HUES48 (cell line): Measurements from ENCODE around the gene MKNK1.

ENCODE experiments used
- H3K27ac ChIP-seq: one replicate; pipeline ENCODE4 v1.7.0; 2013; ENCODE audit warnings: low read depth, low read length, inconsistent platforms
- H3K27me3 ChIP-seq: 2 replicates; pipeline ENCODE4 v1.6.1; 2013; ENCODE audit warnings: mild to moderate bottlenecking, low read length; ENCODE audit not compliant: control insufficient read depth, insufficient read depth
- H3K36me3 ChIP-seq: 2 replicates; pipeline ENCODE4 v1.6.1; 2013; ENCODE audit warnings: low read length; ENCODE audit not compliant: control insufficient read depth, insufficient read depth
- H3K4me1 ChIP-seq: 2 replicates; pipeline ENCODE4 v1.6.1; 2013; ENCODE audit warnings: mild to moderate bottlenecking, low read length; ENCODE audit not compliant: control insufficient read depth, insufficient read depth
- H3K4me3 ChIP-seq: 2 replicates; pipeline ENCODE4 v1.5.1; 2013; ENCODE audit warnings: mild to moderate bottlenecking, low read depth, low read length
- H3K9ac ChIP-seq: 2 replicates; pipeline ENCODE4 v1.6.1; 2013; ENCODE audit warnings: mild to moderate bottlenecking, low read depth, low read length, moderate library complexity
- H3K9me3 ChIP-seq: 2 replicates; pipeline ENCODE4 v1.6.1; 2013; ENCODE audit warnings: low read length; ENCODE audit not compliant: control insufficient read depth, insufficient read depth

Gene MKNK1

DNA sequence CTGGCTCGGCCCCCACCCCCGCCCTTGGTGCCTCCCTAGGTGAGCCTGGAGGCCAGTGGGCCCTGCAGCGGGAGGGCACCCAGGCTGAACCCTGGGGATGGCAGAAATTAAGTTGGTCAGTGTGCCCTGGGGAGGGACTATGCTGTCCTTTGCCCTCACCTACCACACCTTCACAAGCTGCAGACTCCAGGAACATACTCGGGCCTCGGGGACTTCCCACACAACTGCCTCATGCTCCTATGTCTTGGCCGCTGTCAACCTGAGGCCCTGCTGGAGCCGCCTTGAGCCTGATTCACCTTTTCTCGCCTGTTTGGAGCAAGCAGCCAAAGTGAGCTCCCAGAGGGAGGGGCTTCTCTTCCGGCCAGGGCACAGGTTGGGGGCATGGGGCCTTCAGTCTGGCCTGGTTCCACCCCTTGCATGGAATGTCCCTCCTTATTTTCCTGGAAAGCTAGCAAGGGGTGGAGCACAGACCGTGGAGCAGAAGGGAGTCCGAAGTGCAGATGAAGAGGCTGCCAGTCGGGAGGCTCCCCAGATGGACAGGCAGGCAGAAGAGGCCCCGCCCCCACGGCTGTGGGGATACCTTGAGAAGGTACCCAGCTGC is 77.3 kb downstream of the MKNK1 start:
- Histone ChIP-seq H3K9ac (no peak overlapping the region), H3K27ac (no peak overlapping the region), H3K4me1 (peaks cover 50% of the 10 kb centered on the region), H3K9me3 (no peaks in the 10 kb centered on the region), H3K4me3 (no peak overlapping the region), H3K27me3 (peaks cover 99% of the 10 kb centered on the region), H3K36me3 (no peaks in the 10 kb centered on the region)

DNA sequence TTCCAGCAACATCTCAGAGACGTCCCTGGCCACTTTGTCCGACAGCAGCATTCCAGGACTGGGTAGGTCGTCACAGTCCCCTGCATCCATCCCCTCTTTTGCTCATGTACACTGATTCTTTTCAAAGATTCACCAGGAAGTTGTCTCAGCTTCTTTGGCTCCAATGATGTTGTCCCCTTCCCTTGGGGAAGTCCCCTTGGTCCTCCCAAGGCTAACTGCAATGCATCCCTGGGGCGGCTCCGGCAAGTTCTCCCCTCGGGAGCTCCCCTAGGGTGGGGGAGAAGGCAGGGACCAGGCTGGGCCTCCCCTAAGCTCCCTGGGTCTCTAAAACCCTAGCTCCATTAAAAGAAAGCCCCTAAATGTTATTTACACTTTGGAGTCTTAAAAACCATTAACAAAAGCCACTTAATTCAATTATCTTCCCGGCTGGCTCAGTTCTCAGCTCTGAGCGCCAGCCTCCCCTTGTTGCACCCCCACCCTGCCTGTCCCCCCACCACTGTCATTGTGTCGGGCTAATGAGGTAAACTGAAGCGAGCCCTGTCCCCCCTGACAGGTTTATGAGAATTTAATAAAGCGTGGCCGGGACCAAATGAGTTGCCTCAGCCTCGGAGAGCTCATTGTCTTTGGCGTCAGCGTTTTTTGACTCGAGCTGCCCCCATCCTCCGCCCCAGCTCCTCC is 77.9 kb downstream of the MKNK1 start:
- Histone ChIP-seq H3K27ac (no peak overlapping the region), H3K9me3 (no peaks in the 10 kb centered on the region), H3K4me3 (no peak overlapping the region), H3K36me3 (no peaks in the 10 kb centered on the region), H3K4me1 (peaks cover 54% of the 10 kb centered on the region), H3K27me3 (peaks cover 99% of the 10 kb centered on the region), H3K9ac (no peak overlapping the region)

DNA sequence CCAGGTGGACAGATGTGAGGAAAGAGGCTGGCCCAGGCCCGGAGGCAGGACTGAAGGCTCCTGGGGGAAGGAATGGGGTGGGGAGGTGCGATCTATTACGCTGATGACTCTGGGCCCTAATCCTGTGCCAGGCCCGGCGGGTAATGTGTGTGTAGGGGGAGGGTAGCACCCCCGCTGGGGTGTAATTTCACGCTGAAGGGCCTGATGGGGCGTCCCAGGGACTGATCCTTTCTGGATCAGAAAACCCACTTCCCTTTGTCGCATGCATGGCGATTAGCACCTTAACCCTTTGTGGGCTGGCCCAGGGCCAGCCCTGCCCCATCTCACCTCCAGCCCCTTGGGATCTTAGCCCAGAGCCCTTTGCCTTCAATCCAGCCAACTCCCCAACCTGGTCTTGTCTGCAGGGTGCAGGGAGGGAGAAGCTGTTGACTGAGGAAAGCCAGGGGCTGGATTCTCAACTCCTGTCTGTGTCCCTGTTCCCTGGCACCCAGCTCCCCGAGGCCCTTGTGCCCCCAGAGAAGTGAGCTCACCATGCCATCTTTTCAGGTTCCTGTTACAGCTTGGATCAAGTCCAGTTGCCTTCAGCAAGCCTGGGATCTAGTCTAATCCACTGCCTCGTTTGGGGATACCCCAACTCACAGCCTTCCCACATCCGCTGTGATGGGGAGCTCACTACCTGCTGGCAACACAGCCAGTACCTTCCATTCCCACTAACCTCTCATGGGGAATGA is 78.7 kb downstream of the MKNK1 start:
- Histone ChIP-seq H3K27ac (no peak overlapping the region), H3K9me3 (no peaks in the 10 kb centered on the region), H3K9ac (no peak overlapping the region), H3K4me1 (peaks cover 58% of the 10 kb centered on the region), H3K4me3 (no peak overlapping the region; the same call in 1 of the 2 replicates), H3K36me3 (no peaks in the 10 kb centered on the region), H3K27me3 (peaks cover 97% of the 10 kb centered on the region)

DNA sequence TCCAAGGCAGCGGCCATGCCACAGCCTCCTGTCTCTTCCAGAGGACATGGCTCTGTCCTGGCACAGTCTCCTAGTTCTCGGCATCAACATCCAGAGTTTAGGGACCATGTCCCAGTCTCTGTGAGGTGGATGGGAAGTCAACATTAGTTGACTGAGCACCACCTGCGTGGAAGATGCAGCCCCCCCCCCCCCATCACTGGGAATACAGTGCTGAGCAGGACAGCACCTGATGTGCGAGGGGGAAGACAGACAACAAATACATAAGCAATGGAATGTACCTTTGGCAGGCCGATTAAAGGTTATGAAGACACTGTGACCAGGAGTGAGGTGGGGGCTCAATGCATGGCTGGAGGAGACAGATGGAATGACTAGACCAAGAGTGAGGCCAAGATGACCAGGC is 79.2 kb downstream of the MKNK1 start:
- no peak overlapping the region for H3K27ac ChIP-seq
- no peak overlapping the region for H3K9ac ChIP-seq
- H3K4me3 ChIP-seq, result no peak overlapping the region
- peaks cover 64% of the 10 kb centered on the region for H3K4me1 ChIP-seq
- peaks cover 95% of the 10 kb centered on the region for H3K27me3 ChIP-seq
- H3K9me3 ChIP-seq, result no peaks in the 10 kb centered on the region
- H3K36me3 ChIP-seq, result no peaks in the 10 kb centered on the region

DNA sequence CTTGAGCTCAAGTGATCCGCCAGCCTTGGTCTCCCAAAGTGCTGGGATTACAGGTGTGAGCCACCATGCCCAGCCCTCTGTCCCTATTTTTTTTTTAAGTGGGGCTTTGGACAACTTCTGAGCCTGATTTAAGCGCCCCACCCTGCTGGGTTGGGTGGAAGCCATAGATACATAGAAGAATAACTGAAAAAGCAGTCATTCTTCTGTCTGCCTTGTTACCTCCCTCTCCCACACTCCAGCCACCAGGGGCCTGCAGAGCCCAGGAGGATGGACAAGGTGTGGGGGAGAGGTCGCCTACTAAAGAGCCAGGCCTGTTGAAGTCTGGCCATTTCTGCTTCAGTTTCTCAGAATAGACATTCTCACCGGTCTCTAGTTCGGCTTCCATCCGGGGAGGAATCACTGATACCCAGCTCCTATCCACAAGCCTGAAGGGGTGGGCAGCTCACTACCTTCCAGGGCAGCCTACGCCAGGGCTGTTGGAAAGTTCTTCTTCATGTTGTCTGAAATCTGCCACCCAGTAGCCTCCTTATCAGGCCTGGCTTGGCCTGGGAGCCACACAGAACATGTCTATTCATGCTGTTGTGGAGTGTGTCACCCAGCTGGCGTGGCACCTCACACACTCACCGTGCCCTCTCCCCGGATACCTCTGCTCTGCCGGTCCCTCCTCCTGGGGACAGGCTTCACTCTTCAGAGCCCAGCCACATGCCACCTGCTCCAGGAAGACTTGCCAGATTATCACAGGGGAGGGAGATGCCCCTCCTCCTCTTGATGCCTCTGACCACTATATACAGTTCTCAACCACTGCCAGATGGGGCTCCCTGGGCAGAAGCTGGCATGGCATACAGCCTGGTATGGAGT is 80.3 kb downstream of the MKNK1 start:
- Histone ChIP-seq H3K27me3 (peaks cover 91% of the 10 kb centered on the region), H3K4me1 (peaks cover 67% of the 10 kb centered on the region), H3K9ac (no peak overlapping the region), H3K9me3 (no peaks in the 10 kb centered on the region), H3K27ac (no peak overlapping the region), H3K36me3 (no peaks in the 10 kb centered on the region), H3K4me3 (no peak overlapping the region)

DNA sequence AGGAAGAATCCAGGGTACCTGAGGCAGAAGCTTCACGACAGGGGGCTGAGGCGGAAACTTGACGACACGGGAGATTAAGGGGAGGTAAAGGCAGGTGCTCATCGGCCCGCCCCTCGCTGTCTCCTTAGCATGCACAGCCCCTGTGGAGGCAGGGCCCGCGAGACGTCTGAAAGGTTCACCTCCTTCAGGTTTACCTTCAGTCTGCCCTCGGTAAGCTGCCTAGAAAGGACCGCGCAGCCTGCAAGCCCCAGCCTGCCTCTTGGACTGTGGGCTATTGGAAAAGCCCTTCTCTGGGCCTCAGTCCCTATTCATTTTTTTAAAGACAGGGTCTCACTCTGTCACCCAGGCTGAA is 81.1 kb downstream of the MKNK1 start:
- Histone ChIP-seq H3K27ac (no peak overlapping the region), H3K36me3 (no peaks in the 10 kb centered on the region), H3K9ac (no peak overlapping the region), H3K27me3 (peaks cover 91% of the 10 kb centered on the region), H3K4me3 (no peak overlapping the region), H3K4me1 (peaks cover 65% of the 10 kb centered on the region), H3K9me3 (no peaks in the 10 kb centered on the region)

DNA sequence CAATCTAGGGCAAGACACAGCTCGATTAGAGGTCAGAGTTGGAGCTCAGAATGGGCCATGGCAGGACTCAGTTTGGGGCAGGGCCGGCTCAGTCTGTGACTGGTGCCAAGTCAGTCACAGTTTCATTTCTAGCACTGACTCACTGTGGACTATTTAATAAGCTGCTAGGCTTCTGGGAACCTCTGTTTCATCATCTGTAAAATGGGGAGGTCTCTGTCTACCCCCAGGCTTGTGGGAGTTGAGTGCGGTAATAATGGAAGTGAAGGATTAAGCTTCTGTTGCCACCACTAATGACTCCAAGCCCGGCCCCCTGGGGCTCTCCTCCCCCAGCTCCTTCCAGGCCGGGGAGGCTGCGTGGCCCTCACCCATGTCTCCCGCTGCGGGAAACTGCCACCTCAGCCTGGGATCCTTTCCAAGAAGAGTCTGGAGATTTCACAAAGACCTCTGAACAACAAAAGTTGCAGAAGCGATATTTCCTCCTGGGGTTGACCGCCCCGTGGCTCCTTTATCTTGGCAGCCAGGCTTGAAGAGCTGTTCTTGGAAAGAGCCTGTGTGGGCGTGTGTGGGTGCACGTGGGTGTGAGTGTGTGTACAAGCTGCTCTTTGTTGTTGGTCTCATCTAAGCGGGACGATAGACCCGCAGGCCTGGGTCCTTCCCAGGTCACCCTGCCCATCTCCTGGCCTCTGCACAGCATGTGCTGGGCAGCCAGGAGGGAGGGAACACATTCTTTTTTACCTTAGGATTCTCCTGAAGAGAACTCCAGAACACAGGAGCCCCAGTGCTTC is 81.7 kb downstream of the MKNK1 start:
- no peaks in the 10 kb centered on the region for H3K9me3 ChIP-seq
- H3K27me3 ChIP-seq, result peaks cover 88% of the 10 kb centered on the region
- H3K9ac ChIP-seq, result no peak overlapping the region
- H3K36me3 ChIP-seq, result no peaks in the 10 kb centered on the region
- H3K4me3 ChIP-seq, result no peak overlapping the region
- peaks cover 67% of the 10 kb centered on the region for H3K4me1 ChIP-seq
- H3K27ac ChIP-seq, result no peak overlapping the region

DNA sequence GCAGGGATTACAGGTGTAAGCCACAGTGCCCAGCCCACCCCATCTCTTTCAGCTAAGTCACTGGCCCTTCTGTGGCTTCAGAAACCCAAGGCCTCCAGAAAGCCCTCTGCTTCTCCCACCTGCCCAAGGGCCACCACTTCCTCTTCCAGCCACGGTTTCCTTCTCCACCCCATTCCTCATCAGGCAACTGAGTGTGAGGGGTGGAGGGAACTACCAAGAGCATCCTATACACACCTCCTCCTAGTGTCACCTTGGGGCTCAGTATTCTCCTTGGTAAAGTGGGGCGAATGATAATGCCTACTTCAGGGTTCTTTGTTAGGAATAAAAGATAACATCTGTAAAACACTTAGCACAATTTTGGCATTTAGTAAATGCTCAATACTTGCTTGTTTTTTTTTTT is 82.7 kb downstream of the MKNK1 start:
- Histone ChIP-seq H3K27ac (no peak overlapping the region), H3K4me1 (peaks cover 66% of the 10 kb centered on the region)

DNA sequence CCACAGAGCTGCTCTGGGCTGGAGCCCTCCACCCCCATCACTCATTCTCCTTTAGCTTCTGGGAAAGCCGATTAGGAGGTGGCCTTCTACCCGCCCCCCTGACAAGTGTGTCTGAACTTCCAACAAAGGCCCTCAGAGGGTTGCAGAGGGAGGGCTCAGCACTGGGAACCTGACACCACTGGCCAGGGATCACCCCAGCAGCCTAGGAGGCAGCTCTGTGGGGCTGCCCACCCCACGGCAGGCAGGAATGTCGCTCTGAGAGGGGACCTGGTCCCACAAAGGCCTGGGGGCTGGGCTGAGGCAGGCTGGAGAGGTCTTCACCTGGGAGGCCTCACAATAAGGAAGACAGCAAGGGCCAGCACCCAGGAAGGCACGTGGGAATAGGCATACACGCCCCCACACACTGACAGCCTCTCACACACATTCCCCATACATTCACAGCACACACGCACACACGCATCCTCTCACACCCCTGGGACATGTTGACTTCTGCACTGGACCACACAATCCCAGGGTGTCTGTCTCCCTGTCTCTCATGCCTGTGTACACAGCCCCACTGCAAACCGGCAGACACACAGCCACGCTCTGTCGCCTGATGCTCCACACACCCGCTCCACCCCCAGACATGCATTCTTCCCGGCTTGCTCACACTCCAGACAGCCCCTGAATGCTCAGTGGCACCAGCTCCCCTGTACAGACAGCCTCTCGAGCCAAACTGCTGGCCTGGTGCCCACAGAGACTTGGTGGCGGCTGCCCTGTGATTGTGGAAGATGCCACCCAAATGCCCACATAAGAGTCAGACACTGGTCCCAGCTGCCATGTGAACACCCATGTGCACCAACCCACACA is 83.8 kb downstream of the MKNK1 start:
- Histone ChIP-seq H3K9me3 (no peaks in the 10 kb centered on the region), H3K36me3 (no peaks in the 10 kb centered on the region), H3K27me3 (peaks cover 83% of the 10 kb centered on the region), H3K4me3 (no peak overlapping the region), H3K27ac (no peak overlapping the region), H3K9ac (no peak overlapping the region), H3K4me1 (peaks cover 61% of the 10 kb centered on the region)

More for the DNA sequence above, 82.7 kb downstream of the MKNK1 start:
- H3K4me3 ChIP-seq, result no peak overlapping the region
- H3K9ac ChIP-seq, result no peak overlapping the region
- H3K36me3 ChIP-seq, result no peaks in the 10 kb centered on the region
- H3K27me3 ChIP-seq, result peaks cover 83% of the 10 kb centered on the region
- H3K9me3 ChIP-seq, result no peaks in the 10 kb centered on the region

DNA sequence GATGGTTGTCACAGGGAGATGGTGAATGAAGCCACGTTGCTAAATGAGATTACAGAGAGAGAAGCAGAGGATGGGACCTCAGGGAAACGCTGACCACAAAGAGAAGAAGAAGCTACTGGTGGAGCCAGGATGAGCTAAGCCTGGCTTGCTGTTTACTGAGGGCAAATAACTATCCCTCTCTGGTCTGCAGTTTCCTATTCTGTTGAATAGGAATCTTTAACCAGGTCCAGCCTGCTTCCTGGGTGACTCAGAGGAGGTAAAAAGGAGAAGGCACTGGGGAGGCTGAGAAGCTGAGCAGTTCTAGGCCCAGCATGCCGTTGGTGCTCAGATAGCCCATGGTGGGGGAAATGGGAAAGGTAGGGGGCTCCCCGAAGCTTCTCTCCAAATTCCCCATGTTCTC is 84.9 kb downstream of the MKNK1 start:
- peaks cover 51% of the 10 kb centered on the region for H3K4me1 ChIP-seq
- no peaks in the 10 kb centered on the region for H3K36me3 ChIP-seq
- H3K27me3 ChIP-seq, result peaks cover 83% of the 10 kb centered on the region

More for the DNA sequence above, 84.9 kb downstream of the MKNK1 start:
- H3K9ac ChIP-seq, result no peak overlapping the region
- H3K27ac ChIP-seq, result no peak overlapping the region
- H3K9me3 ChIP-seq, result no peaks in the 10 kb centered on the region
- no peak overlapping the region for H3K4me3 ChIP-seq
